SK-N-SH (cell line): ENCODE measurements around the gene TOPBP1. TPM values are rescaled to one million over a fixed set of nuclear protein-coding genes. Genes with fewer than 3 reads are reported as not detected.
"Not testable (repeated sequence)": the region's sequence is repeated elsewhere in the genome, so short reads cannot be mapped to it uniquely, and the experiment has no call there.

Experiments used
- CTCF ChIA-PET: fragments of 300-600, 350-600 bp; formaldehyde crosslinking; extraction: SDS; loops from one replicate; lab custom pipeline; 2021; lab: Yijun Ruan, JAX
- POLR2A ChIA-PET: fragments of 350-600 bp; sonication (Branson Sonifier 250); formaldehyde crosslinking; extraction: SDS; loops from one replicate; lab custom pipeline; 2020; ENCODE audit warnings: antibody characterized with exemption, inconsistent platforms; lab: Yijun Ruan, JAX
- DNase-seq: peaks from one replicate; pipeline ENCODE4 v3.0.0; 2012
- H2AFZ ChIP-seq: fragments of 200-600 bp; sonication (generic); 2 replicates; pipeline ENCODE4 v1.8.1; 2016; ENCODE audit warnings: antibody characterized with exemption, mild to moderate bottlenecking, low read depth
- H3F3A ChIP-seq: fragments of 200-600 bp; sonication (generic); replicated peaks from 2 replicates; pipeline ENCODE3; 2016; ENCODE audit warnings: antibody characterized with exemption, mild to moderate bottlenecking; ENCODE audit not compliant: insufficient read depth
- H3K27ac ChIP-seq, 2 experiments: fragments of 200-500 bp in 1 of 2; fragments of 200-600 bp in 1 of 2; sonication (Bioruptor generic) in 1 of 2; sonication (generic), shearing (Covaris generic) in 1 of 2; 2 replicates each; pipeline versions ENCODE4 v1.5.1 to v1.6.1; 2014 to 2016; ENCODE audit warnings: low read depth in 2 of 2, inconsistent platforms in 1 of 2, low read length in 1 of 2, mild to moderate bottlenecking in 1 of 2, mixed read lengths in 1 of 2
- H3K27me3 ChIP-seq: fragments of 200-600 bp; sonication (generic), shearing (Covaris generic); 2 replicates; pipeline ENCODE4 v1.6.1; 2016; ENCODE audit warnings: mixed run types; ENCODE audit not compliant: insufficient read depth
- H3K36me3 ChIP-seq, 2 experiments: fragments of 200-500 bp in 1 of 2; fragments of 200-600 bp in 1 of 2; sonication (Bioruptor generic) in 1 of 2; sonication (generic) in 1 of 2; replicated peaks in 1 of 2; 2 replicates each; pipeline versions ENCODE3 to v1.5.1; 2014 to 2016; ENCODE audit warnings: low read length in 1 of 2, mild to moderate bottlenecking in 1 of 2; ENCODE audit not compliant: insufficient read depth in 2 of 2, control insufficient read depth in 1 of 2
- H3K4me1 ChIP-seq, 2 experiments: fragments of 200-500 bp in 1 of 2; fragments of 200-600 bp in 1 of 2; sonication (Bioruptor generic) in 1 of 2; sonication (generic), shearing (Covaris generic) in 1 of 2; 2 replicates each; pipeline versions ENCODE4 v1.5.1 to v1.6.1; 2014 to 2016; ENCODE audit warnings: low read depth in 1 of 2, low read length in 1 of 2, mixed run types in 1 of 2; ENCODE audit not compliant: insufficient read depth in 2 of 2, control insufficient read depth in 1 of 2
- H3K4me2 ChIP-seq: fragments of 200-600 bp; sonication (generic), shearing (Covaris generic); 2 replicates; pipeline ENCODE4 v1.6.1; 2017; ENCODE audit warnings: mixed run types
- H3K4me3 ChIP-seq, 2 experiments: fragments of 200-500 bp in 1 of 2; fragments of 200-600 bp in 1 of 2; sonication (Bioruptor generic) in 1 of 2; sonication (generic), shearing (Covaris generic) in 1 of 2; 2 replicates each; pipeline versions ENCODE4 v1.5.1 to v1.8.1; 2014 to 2016; ENCODE audit warnings: low read depth in 2 of 2, inconsistent platforms in 1 of 2, low read length in 1 of 2, mild to moderate bottlenecking in 1 of 2, mixed read lengths in 1 of 2, moderate library complexity in 1 of 2
- H3K79me2 ChIP-seq: fragments of 200-600 bp; sonication (generic); 2 replicates; pipeline ENCODE4 v1.8.1; 2017; ENCODE audit warnings: mild to moderate bottlenecking; ENCODE audit not compliant: insufficient read depth
- H3K9ac ChIP-seq: fragments of 200-600 bp; sonication (generic); 2 replicates; pipeline ENCODE4 v1.6.1; 2017; ENCODE audit warnings: mixed run types
- H3K9me2 ChIP-seq: fragments of 200-600 bp; sonication (generic); 2 replicates; pipeline ENCODE4 v1.6.1; 2017; ENCODE audit warnings: mixed run types
- H3K9me3 ChIP-seq: fragments of 200-600 bp; sonication (generic); 2 replicates; pipeline ENCODE4 v1.6.1; 2017; ENCODE audit warnings: mixed run types, mild to moderate bottlenecking, moderate library complexity
- H4K20me1 ChIP-seq: fragments of 200-600 bp; sonication (generic); 2 replicates; pipeline ENCODE4 v1.6.1; 2017; ENCODE audit warnings: mild to moderate bottlenecking, mixed run types; ENCODE audit not compliant: insufficient read depth
- FOXM1 ChIP-seq: IDR thresholded peaks from 2 replicates; pipeline ENCODE4 v1.4.0; 2012; ENCODE audit warnings: low read depth, mild to moderate bottlenecking
- SMC3 ChIP-seq: IDR thresholded peaks from 2 replicates; pipeline ENCODE4 v1.6.1; 2012; ENCODE audit warnings: low read depth, low read length, improper control_type of control experiment
- USF2 ChIP-seq: fragments of 150-350 bp; IDR thresholded peaks from 2 replicates; pipeline ENCODE4 v1.6.1; 2017; ENCODE audit warnings: antibody characterized with exemption, low read length, low read depth, borderline replicate concordance
- YY1 ChIP-seq: IDR thresholded peaks from 2 replicates; pipeline ENCODE4 v1.4.0; 2012; ENCODE audit warnings: low read depth, mild to moderate bottlenecking
- WGBS: methylation state at CpG from one replicate; pipeline ENCODE4 v1.1.6; 2017; ENCODE audit warnings: low lambda C conversion rate; 5-methylcytosine and 5-hydroxymethylcytosine counted together
- polyA plus RNA-seq, 3 experiments: library from polyadenylated mRNA; depleted of rRNA; stranded (reverse); fragments of >200 nt; gene quantifications; 2 replicates each; pipeline ENCODE4 v1.2.3, GENCODE V29; 2012
- small RNA-seq, 7 experiments: library from RNA; depleted of rRNA; stranded (forward); fragments of <200 nt; gene quantifications; one replicate each; pipeline ENCODE3, GENCODE V24; 2012

TOPBP1 gene
- polyA plus RNA-seq, 1 of the 3 experiments (the other 2 are of a cell fraction), result 15.7 TPM

- no peak overlapping the region for H3K9ac ChIP-seq
- H2AFZ ChIP-seq, result no peak overlapping the region
- peaks cover 0 to 2% of the 10 kb centered on the region in 2 experiments; a peak in 1 of 4 replicates for H3K4me1 ChIP-seq
- DNase-seq, result no peak
- H3K79me2 ChIP-seq, result no peaks in the 10 kb centered on the region
- no peak overlapping the region for H3K4me2 ChIP-seq
- CTCF ChIA-PET, result interaction anchor here (1.0 to 1.4 kb wide), 2 partner anchors 11 to 832 kb away, joined by 3 read pairs; partner anchors contain the start of gene CDV3
- no peak overlapping the region for H3K4me3 ChIP-seq
- no peaks in the 10 kb centered on the region for H3F3A ChIP-seq
- H3K9me2 ChIP-seq, result no peaks in the 10 kb centered on the region
- no peak overlapping the region for H3K27ac ChIP-seq
- 95% methylated on average over 1 of the region's 1 CpG for WGBS
- no peaks in the 10 kb centered on the region for H4K20me1 ChIP-seq
- no peaks in the 10 kb centered on the region for H3K27me3 ChIP-seq
- POLR2A ChIA-PET, result interaction anchor here (2.6 kb wide), 1 partner anchor 11 kb away, joined by 8 read pairs; the partner anchor contains the start of gene CDV3
- TF ChIP-seq USF2 (no peak), FOXM1 (no peak)
- no peaks in the 10 kb centered on the region for H3K9me3 ChIP-seq
- no peaks in the 10 kb centered on the region for H3K36me3 ChIP-seq
Observed at GRCh38 chr3:133562376-133562775, 99.4 kb downstream of the TOPBP1 start.

GRCh38 chr3:133561679-133562078, 100.1 kb downstream of the TOPBP1 start:
- H3F3A ChIP-seq, result no peaks in the 10 kb centered on the region
- no peaks in the 10 kb centered on the region for H3K36me3 ChIP-seq
- no peaks in the 10 kb centered on the region for H3K79me2 ChIP-seq
- no peak overlapping the region for H2AFZ ChIP-seq
- H3K27ac ChIP-seq, result no peak overlapping the region
- TF ChIP-seq SMC3 (no peak), FOXM1 (no peak), YY1 (no peak)
- no peak overlapping the region for H3K4me2 ChIP-seq
- H3K4me3 ChIP-seq, result no peak overlapping the region
- ChIA-PET CTCF (interaction anchor here (1.4 kb wide), 1 partner anchor 831 kb away, joined by 3 read pairs; no protein-coding TSS in a partner anchor), POLR2A (no interaction called here)
- H3K4me1 ChIP-seq, result peaks cover 0 to 2% of the 10 kb centered on the region in 2 experiments; a peak in 1 of 4 replicates
- DNase-seq, result no peak
- no peaks in the 10 kb centered on the region for H3K9me2 ChIP-seq
- 79% methylated on average over 2 of the region's 2 CpGs for WGBS
- H3K9ac ChIP-seq, result no peak overlapping the region
- no peaks in the 10 kb centered on the region for H3K27me3 ChIP-seq
- H3K9me3 ChIP-seq, result no peaks in the 10 kb centered on the region
- no peaks in the 10 kb centered on the region for H4K20me1 ChIP-seq

GRCh38 chr3:133551589-133551988, 110.2 kb downstream of the TOPBP1 start:
- H4K20me1 ChIP-seq, H3K79me2 ChIP-seq, H3K9me2 ChIP-seq, CTCF ChIA-PET, H3K36me3 ChIP-seq, H3K9ac ChIP-seq, DNase-seq, POLR2A ChIA-PET, H3K4me3 ChIP-seq, H3K9me3 ChIP-seq, H3K27me3 ChIP-seq, H3K27ac ChIP-seq, H3K4me1 ChIP-seq, H3K4me2 ChIP-seq, H2AFZ ChIP-seq, H3F3A ChIP-seq: not testable (repeated sequence)
- 96% methylated on average over 7 of the region's 14 CpGs for WGBS

Small RNAs within 50 kb of the gene (small RNA-seq; reads per million reads assigned to genes)
- gene RF00438 (0 reads per million in 7 experiments), gene RNA5SP140 (0 reads per million in 7 experiments), gene RNU6-678P (0 reads per million in 7 experiments)

Other genes with a start within 250 kb of the TOPBP1 start
- gene CDV3, start 88.3 kb downstream of the TOPBP1 start, polyA plus RNA-seq (2012; rRNA removed), result 35.4 and 43.2 TPM in 2 replicates
- 0.02 and 0.08 TPM in 2 replicates for gene TF, start 84.5 kb upstream of the TOPBP1 start, polyA plus RNA-seq (2012; rRNA removed)
- gene SRPRB, start 143.9 kb upstream of the TOPBP1 start, polyA plus RNA-seq (2012; rRNA removed), result 28.8 and 54.3 TPM in 2 replicates
- gene RAB6B, start 233.9 kb upstream of the TOPBP1 start, polyA plus RNA-seq (2012; rRNA removed), result 8.5 and 9.3 TPM in 2 replicates